HG03135 (cell line): Measurements from ENCODE around the gene DVL2.
"Not testable (repeated sequence)": the region's sequence is repeated elsewhere in the genome, so short reads cannot be mapped to it uniquely, and the experiment has no call there.

Source experiments
- ATAC-seq: cut with Tn5 transposase; IDR thresholded peaks from one replicate; pipeline ENCODE4 v1.9.1; 2021; ENCODE audit warnings: mild to moderate bottlenecking, moderate library complexity; ENCODE audit not compliant: unreplicated experiment

Gene DVL2

GRCh38 chr17:7256766-7257456 lies 22.6 kb upstream of the DVL2 start:
- ATAC-seq: no peak

DNA sequence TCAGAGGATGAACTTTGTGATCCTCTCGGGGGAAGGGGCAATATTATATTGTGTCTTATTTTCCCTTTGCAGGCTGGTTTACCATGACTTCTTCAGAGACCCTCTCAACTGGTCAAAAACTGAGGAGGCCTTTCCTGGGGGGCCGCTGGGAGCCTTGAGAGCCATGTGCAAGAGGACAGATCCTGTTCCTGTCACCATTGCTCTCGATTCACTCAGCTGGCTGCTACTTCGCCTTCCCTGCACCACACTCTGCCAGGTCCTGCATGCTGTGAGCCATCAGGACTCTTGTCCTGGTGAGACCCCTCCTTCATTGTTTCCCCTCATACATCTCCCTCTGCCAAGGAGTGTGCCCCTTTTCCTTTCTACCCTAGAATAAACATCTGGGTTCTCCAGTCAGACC lies 20.2 kb upstream of the DVL2 start:
- ATAC-seq: no peak

- ATAC-seq: no peak
Observed at GRCh38 chr17:7253082-7253481, 18.8 kb upstream of the DVL2 start.

GRCh38 chr17:7252176-7253043 lies 18.1 kb upstream of the DVL2 start, which contains the start of gene ELP5:
TSS of gene ELP5 (plus strand) at chr17:7252215. CDS start at chr17:7252551, 336 bp downstream.
- ATAC-seq: peak; percentile 53

GRCh38 chr17:7251661-7252175 lies 17.4 kb upstream of the DVL2 start, which contains the start of gene CTDNEP1:
TSS of gene CTDNEP1 (minus strand) at chr17:7251734. CDS start at chr17:7251296, 438 bp downstream.
- peak; percentile 88 for ATAC-seq

- no peak for ATAC-seq
Observed at GRCh38 chr17:7250695-7251627, 16.6 kb upstream of the DVL2 start.

GRCh38 chr17:7249830-7250229 lies 15.5 kb upstream of the DVL2 start:
- no peak for ATAC-seq

- no peak for ATAC-seq
Observed at GRCh38 chr17:7249214-7249613, 14.9 kb upstream of the DVL2 start.

GRCh38 chr17:7248796-7249195 lies 14.5 kb upstream of the DVL2 start:
- no peak for ATAC-seq

- ATAC-seq: no peak
Observed at GRCh38 chr17:7246779-7247178, 12.5 kb upstream of the DVL2 start.

- not testable (repeated sequence) for ATAC-seq
Observed at GRCh38 chr17:7243838-7244237, 9.5 kb upstream of the DVL2 start.

DNA sequence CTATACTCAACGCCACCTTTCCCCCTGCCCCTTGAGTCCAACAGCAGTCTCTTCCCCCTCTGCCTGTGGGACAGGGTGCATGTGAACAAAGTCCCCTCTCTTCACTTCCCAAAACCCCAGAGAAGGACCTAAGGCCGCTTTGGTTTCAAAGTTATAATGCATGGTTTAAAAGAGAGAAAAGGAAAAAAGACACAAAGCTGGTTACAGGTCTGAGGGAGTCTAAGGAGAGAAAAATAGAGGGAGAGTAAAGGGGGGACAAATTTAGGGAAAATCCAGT lies 9.1 kb upstream of the DVL2 start:
- no peak for ATAC-seq

- ATAC-seq: peak; percentile 45
Observed at GRCh38 chr17:7242717-7243452, 8.6 kb upstream of the DVL2 start.

DNA sequence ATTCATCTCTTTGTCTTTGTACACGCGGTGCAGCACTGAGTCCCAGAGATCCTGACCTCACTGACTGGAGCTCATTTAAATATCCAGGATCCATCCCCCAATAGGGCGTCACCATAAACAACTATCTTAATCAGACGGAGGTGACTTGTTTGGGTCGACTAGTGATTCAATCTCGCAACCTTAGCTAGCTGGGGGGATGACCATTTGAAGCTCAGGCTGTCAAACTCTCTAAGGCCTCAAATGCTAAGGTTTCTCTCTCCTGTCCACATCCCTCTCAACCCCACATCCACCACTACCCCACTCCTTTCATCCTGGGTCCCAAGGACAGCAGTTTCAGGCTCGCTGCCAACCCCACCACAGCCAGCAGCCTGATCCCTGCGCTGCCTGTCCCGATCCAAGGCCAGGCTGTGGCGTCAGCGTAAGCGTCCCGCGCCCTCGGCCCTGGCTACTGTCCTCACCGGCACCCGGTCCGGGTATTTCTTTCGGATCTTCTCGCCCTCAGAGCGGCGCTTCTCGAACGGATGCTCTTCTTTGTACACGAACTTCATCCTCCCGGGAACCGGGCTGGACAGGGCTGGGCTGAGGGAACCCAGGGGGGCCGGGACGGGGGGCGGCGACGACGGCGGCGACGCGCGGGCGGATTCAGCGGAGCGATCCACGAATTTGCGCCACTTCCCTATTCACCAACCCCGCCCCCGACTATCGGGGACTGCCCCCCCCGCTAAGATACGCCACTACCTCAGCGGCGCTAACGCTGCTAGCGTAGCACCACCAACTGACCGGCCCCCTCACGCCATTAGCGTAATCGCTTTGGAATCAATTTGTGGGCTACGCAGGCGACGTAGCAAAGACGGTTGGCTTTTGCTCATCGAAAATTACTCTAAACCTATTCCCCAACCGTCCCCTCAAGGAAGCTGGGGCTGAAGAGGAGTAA lies 7.7 kb upstream of the DVL2 start, which contains the start of gene GABARAP:
GABARAP (minus strand) TSS at position 667 of the 934 bp plus-strand sequence; CDS start at position 548, 119 bp downstream.
- ATAC-seq: peak; percentile 26

GRCh38 chr17:7241090-7241733 lies 6.9 kb upstream of the DVL2 start:
- ATAC-seq: no peak

DNA sequence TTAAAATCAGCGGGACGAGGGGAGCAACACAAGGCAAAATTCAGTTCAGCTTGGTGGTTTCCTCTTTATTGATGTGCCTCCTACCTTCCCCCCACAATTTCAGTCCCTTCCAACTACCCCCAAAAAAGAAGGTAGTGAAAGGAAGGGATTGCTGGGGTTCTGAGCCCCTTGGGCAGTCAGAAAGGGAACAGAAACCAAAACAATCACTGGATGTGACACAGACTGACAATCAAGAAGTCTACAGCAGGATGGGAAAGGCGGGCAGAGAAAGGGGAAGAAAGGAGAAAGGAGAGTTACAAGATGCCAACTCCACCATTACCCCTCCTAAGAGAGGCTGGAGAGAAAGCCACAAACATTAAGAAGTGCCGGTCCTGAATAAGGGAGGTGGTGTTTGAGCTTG lies 6.1 kb upstream of the DVL2 start:
- no peak for ATAC-seq

- peak; percentile 44 for ATAC-seq
Observed at GRCh38 chr17:7239091-7240027, 5.0 kb upstream of the DVL2 start, which contains the start of gene PHF23. TSS of gene PHF23 (minus strand) at chr17:7239457. CDS start at chr17:7239279, 178 bp downstream.
